ENCODE measurements around the gene PLCB4. TPM values are rescaled to one million over a fixed set of nuclear protein-coding genes. Genes with fewer than 3 reads are reported as not detected.

The PLCB4 gene
- total RNA-seq, 1 experiment from 2014 or later: 10.1 TPM

GRCh38 chr20:9348747-9349146 is 279.9 kb downstream of the PLCB4 start:
- H3K79me1 ChIP-seq (ENCODE audit: insufficient read depth, low read depth, low read length, poor library complexity, severe bottlenecking): no peaks in the 10 kb centered on the region
- H4K20me1 ChIP-seq (ENCODE audit: control insufficient read depth, insufficient read depth, insufficient read length): no peaks in the 10 kb centered on the region
- Mint-ChIP-seq H3K36me3 (ENCODE audit: insufficient read depth in 1 of 3, low read depth in 3 of 3) (no peaks in the 10 kb centered on the region), H3K9me3 (no peaks in the 10 kb centered on the region), H3K27ac (peak overlapping the region in 1 of 3 experiments; percentile 81; a peak in 1 of 7 replicates), H3K4me3 (no peak overlapping the region), H3K4me1 (peaks cover 2 to 3% of the 10 kb centered on the region in 2 experiments; a peak in 3 of 4 replicates), H3K27me3 (ENCODE audit: low read depth) (no peaks in the 10 kb centered on the region)
- H3K27ac ChIP-seq (ENCODE audit: insufficient read length, low read depth, low read length): no peak overlapping the region
- H3K9ac ChIP-seq (ENCODE audit: extremely low read depth, insufficient read length, low read length): no peak overlapping the region
- no peak overlapping the region for H3K23ac ChIP-seq (ENCODE audit: insufficient read length, low read depth, low read length)
- no peak overlapping the region for H4K91ac ChIP-seq (ENCODE audit: insufficient read length, low read depth, low read length)
- H2BK120ac ChIP-seq (ENCODE audit: low read depth, low read length, poor library complexity, severe bottlenecking): no peak overlapping the region
- no peaks in the 10 kb centered on the region for H3K23me2 ChIP-seq (ENCODE audit: insufficient read length, low read depth, low read length, poor library complexity, severe bottlenecking)
- no peaks in the 10 kb centered on the region for H3K27me3 ChIP-seq (ENCODE audit: insufficient read depth, low read length)
- no peak overlapping the region for H2BK20ac ChIP-seq (ENCODE audit: low read depth, low read length, poor library complexity, severe bottlenecking)
- no peak overlapping the region for H4K8ac ChIP-seq (replicated peaks; ENCODE audit: insufficient read length, low read depth, low read length)
- H3K14ac ChIP-seq (ENCODE audit: insufficient read depth, low read length): no peak overlapping the region
- H2AK5ac ChIP-seq (ENCODE audit: insufficient read length, low read length): no peak overlapping the region
- H3K18ac ChIP-seq (ENCODE audit: insufficient read length, low read depth, low read length): no peak overlapping the region
- no peak overlapping the region for H2BK5ac ChIP-seq (ENCODE audit: insufficient read length, low read length)
- no peaks in the 10 kb centered on the region for H3K79me2 ChIP-seq (ENCODE audit: insufficient read depth, low read length)
- H3K4me2 ChIP-seq (ENCODE audit: insufficient read depth, insufficient read length, low read length): no peak overlapping the region
- H3K4ac ChIP-seq (ENCODE audit: low read depth, low read length): no peak overlapping the region
- no peak for DNase-seq
- H2BK12ac ChIP-seq (ENCODE audit: insufficient read length, low read depth, low read length): no peak overlapping the region
- H3T11ph ChIP-seq (ENCODE audit: low read length): no peak overlapping the region
- no peak overlapping the region for H2BK15ac ChIP-seq (ENCODE audit: low read depth, low read length)
- TF ChIP-seq, protein P1, sequence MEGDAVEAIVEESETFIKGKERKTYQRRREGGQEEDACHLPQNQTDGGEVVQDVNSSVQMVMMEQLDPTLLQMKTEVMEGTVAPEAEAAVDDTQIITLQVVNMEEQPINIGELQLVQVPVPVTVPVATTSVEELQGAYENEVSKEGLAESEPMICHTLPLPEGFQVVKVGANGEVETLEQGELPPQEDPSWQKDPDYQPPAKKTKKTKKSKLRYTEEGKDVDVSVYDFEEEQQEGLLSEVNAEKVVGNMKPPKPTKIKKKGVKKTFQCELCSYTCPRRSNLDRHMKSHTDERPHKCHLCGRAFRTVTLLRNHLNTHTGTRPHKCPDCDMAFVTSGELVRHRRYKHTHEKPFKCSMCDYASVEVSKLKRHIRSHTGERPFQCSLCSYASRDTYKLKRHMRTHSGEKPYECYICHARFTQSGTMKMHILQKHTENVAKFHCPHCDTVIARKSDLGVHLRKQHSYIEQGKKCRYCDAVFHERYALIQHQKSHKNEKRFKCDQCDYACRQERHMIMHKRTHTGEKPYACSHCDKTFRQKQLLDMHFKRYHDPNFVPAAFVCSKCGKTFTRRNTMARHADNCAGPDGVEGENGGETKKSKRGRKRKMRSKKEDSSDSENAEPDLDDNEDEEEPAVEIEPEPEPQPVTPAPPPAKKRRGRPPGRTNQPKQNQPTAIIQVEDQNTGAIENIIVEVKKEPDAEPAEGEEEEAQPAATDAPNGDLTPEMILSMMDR (conservative IDR thresholded peaks at IDR 0.05): no peak
- H3K9me3 ChIP-seq (ENCODE audit: control insufficient read depth, low read depth, low read length): no peaks in the 10 kb centered on the region
- no peak overlapping the region for H3K56ac ChIP-seq (ENCODE audit: insufficient read length, low read depth, low read length)
- no peak overlapping the region for H2AFZ ChIP-seq (ENCODE audit: low read length)
- no CpG with 5 or more reads among the region's 2 CpGs for WGBS (ENCODE audit: extremely low coverage, insufficient read length, low lambda C conversion rate)
- H4K5ac ChIP-seq (ENCODE audit: insufficient read length, low read depth, low read length): no peak overlapping the region
- no peaks in the 10 kb centered on the region for H3K4me1 ChIP-seq (ENCODE audit: insufficient read depth, low read length)
